Erythroblast (primary cell): Measurements from ENCODE around the gene WDR88.

Experiments used
- GATA1 ChIP-seq: IDR thresholded peaks from 2 replicates; pipeline ENCODE4 v1.6.1; 2011; ENCODE audit warnings: low read depth, mild to moderate bottlenecking, control low read depth, low read length, moderate library complexity
- POLR2A ChIP-seq: IDR thresholded peaks from 2 replicates; pipeline ENCODE4 v1.6.1; 2011; ENCODE audit warnings: mild to moderate bottlenecking, low read length

DNA sequence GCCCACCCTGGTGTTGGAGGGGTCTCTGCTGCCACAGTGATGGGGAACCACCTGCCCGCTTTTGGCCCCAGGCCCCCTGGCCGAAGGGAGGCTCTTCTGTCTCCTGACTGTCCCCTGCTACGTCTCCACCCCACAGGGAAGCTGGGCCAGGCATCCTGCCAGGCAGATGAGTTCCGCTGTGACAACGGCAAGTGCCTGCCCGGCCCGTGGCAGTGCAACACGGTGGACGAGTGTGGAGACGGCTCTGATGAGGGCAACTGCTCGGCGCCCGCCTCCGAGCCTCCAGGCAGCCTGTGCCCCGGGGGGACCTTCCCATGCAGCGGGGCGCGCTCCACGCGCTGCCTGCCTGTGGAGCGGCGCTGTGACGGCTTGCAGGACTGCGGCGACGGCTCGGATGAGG lies 73.2 kb downstream of the WDR88 start:
- TF ChIP-seq POLR2A (no peak), GATA1 (no peak)
